ENCODE measurements around the gene NINL. TPM values are rescaled to one million over a fixed set of nuclear protein-coding genes. Genes with fewer than 3 reads are reported as not detected.

Gene NINL
- total and polyA plus RNA-seq, 2 of the 8 experiments (the other 6 are each of a cell fraction or from before 2014, with no cell fraction given) = 15.3 to 30.0 TPM

- Histone ChIP-seq H3K79me2 (ENCODE audit: control insufficient read depth in 1 of 2, insufficient read depth in 2 of 2, low read length in 2 of 2) (no peaks in the 10 kb centered on the region), H2BK5ac (ENCODE audit: low read depth, low read length) (no peak overlapping the region), H3K27ac (ENCODE audit: low read depth, low read length) (no peak overlapping the region), H2BK15ac (ENCODE audit: low read length) (no peak overlapping the region), H2BK120ac (replicated peaks; ENCODE audit: low read depth, low read length) (no peak overlapping the region), H3K9ac (replicated peaks in 1 of 4; ENCODE audit: extremely low read depth in 1 of 4, low read depth in 3 of 4, low read length in 3 of 4) (no peak overlapping the region), H2BK12ac (ENCODE audit: low read depth, low read length) (no peak overlapping the region), H4K91ac (replicated peaks; ENCODE audit: insufficient read length, low read length) (no peak overlapping the region), H3K9me3 (ENCODE audit: insufficient read depth in 2 of 2, low read depth in 1 of 2, low read length in 1 of 2) (no peaks in the 10 kb centered on the region; a peak in 1 of 4 replicates), H3K4me2 (ENCODE audit: insufficient read depth in 1 of 2, low read depth in 2 of 2, low read length in 2 of 2) (no peak overlapping the region), H3K14ac (ENCODE audit: insufficient read length) (no peak overlapping the region), H4K8ac (ENCODE audit: extremely low read depth, insufficient read depth, low read length) (peak overlapping the region; percentile 77; the same call in 1 of the 2 replicates), H3K18ac (ENCODE audit: extremely low read depth, low read length) (no peak overlapping the region), H4K20me1 (replicated peaks in 1 of 2; ENCODE audit: control insufficient read depth in 1 of 2, insufficient read depth in 2 of 2, low read length in 2 of 2) (peaks cover 0 to 3% of the 10 kb centered on the region in 2 experiments), H3K56ac (replicated peaks; ENCODE audit: insufficient read length, low read depth, low read length) (no peak overlapping the region), H2BK20ac (ENCODE audit: low read length) (no peak overlapping the region), H3K23me2 (ENCODE audit: low read depth, low read length) (no peaks in the 10 kb centered on the region), H3K4ac (replicated peaks; ENCODE audit: insufficient read length, low read depth, low read length) (no peak overlapping the region), H3K23ac (ENCODE audit: insufficient read length) (no peak overlapping the region), H2AK5ac (ENCODE audit: low read depth, low read length) (no peak overlapping the region), H3K27me3 (replicated peaks in 1 of 4; ENCODE audit: control insufficient read depth in 3 of 4, extremely low read depth in 1 of 4, insufficient read depth in 3 of 4, low read length in 3 of 4) (no peaks in the 10 kb centered on the region), H3K4me1 (replicated peaks in 1 of 4; ENCODE audit: control insufficient read depth in 3 of 4, insufficient read depth in 4 of 4, low read length in 3 of 4) (no peaks in the 10 kb centered on the region; a peak in 1 of 7 replicates), H3K4me3 (ENCODE audit: extremely low read depth in 1 of 4, insufficient read depth in 2 of 4, low read depth in 3 of 4, low read length in 4 of 4) (no peak overlapping the region), H4K5ac (ENCODE audit: insufficient read length, low read depth, low read length) (no peak overlapping the region), H3K36me3 (ENCODE audit: control insufficient read depth in 2 of 4, insufficient read depth in 4 of 4, low read length in 3 of 4) (peaks cover 4 to 21% (median 10%) of the 10 kb centered on the region in 4 experiments; a peak in 5 of 8 replicates), H3K79me1 (ENCODE audit: low read depth, low read length) (no peaks in the 10 kb centered on the region), H2AFZ (ENCODE audit: low read length) (no peak overlapping the region)
- ChIA-PET POLR2A (ENCODE audit: partially characterized antibody) (interaction anchor here (1.7 kb wide), 1 partner anchor 50 kb away, joined by 5 read pairs; the partner anchor contains the start of gene GINS1), CTCF (ENCODE audit: partially characterized antibody) (interaction anchor here (1.2 to 4.4 kb wide), 4 partner anchors 12 to 54 kb away, joined by 3 to 17 read pairs (median 4); no protein-coding TSS in a partner anchor)
- FAIRE-seq (no peak), DNase-seq (ENCODE audit: low read depth in 1 of 2, low spot score in 2 of 2) (no peak)
- 94% methylated on average over 22 of the region's 22 CpGs; no CpG with 5 or more reads in 1 of the 2 experiments for WGBS, 2 experiments (ENCODE audit: extremely low coverage in 1 of 2, insufficient coverage in 1 of 2, insufficient read length in 1 of 2, insufficient replicate concordance in 2 of 2, low coverage in 1 of 2, low lambda C conversion rate in 2 of 2, missing lambda C conversion rate in 1 of 2)
- TF ChIP-seq HDAC2 (IDR thresholded peaks at IDR 0.05; ENCODE audit: borderline replicate concordance in 1 of 2, low read depth in 2 of 2, low read length in 2 of 2) = no peak
- no peak for TF ChIP-seq KDM1A (IDR thresholded peaks at IDR 0.05; ENCODE audit: borderline replicate concordance, low read length)
- no peak for TF ChIP-seq CBX5 (IDR thresholded peaks at IDR 0.05; ENCODE audit: low read depth, low read length)
- TF ChIP-seq E2F6 (IDR thresholded peaks at IDR 0.05) = no peak
- TF ChIP-seq JUN (IDR thresholded peaks at IDR 0.05; ENCODE audit: low read depth, low read length) = no peak
- no peak for TF ChIP-seq ATF3 (IDR thresholded peaks at IDR 0.05; ENCODE audit: insufficient read depth, low read depth, low read length)
- TF ChIP-seq KDM4A (IDR thresholded peaks at IDR 0.05; ENCODE audit: low read depth, low read length, severe bottlenecking) = no peak
- no peak for TF ChIP-seq RFX5 (IDR thresholded peaks at IDR 0.05; ENCODE audit: borderline replicate concordance, low read depth, low read length)
- no peak for TF ChIP-seq TBP (IDR thresholded peaks at IDR 0.05; ENCODE audit: low read depth, low read length)
- no peak for TF ChIP-seq RBBP5 (IDR thresholded peaks at IDR 0.05; ENCODE audit: borderline replicate concordance, low read depth, low read length)
Observed at GRCh38 chr20:25457886-25458680, 127.2 kb downstream of the NINL start.
